Mononuclear cell (primary cell): ENCODE data around the gene CDC34. TPM values are rescaled to one million over a fixed set of nuclear protein-coding genes. Genes with fewer than 3 reads are reported as not detected.

Experiments used
- H3K27me3 ChIP-seq: 2 replicates; pipeline ENCODE4 v1.6.0; 2011; ENCODE audit warnings: low read length, control low read depth; ENCODE audit not compliant: insufficient read depth
- H3K4me1 ChIP-seq: 2 replicates; pipeline ENCODE4 v1.5.1; 2011; ENCODE audit warnings: mild to moderate bottlenecking, low read length, control low read depth; ENCODE audit not compliant: insufficient read depth
- H3K4me3 ChIP-seq: 2 replicates; pipeline ENCODE4 v1.5.1; 2011; ENCODE audit warnings: mild to moderate bottlenecking, low read length, moderate library complexity
- H3K9me3 ChIP-seq: 2 replicates; pipeline ENCODE4 v1.5.1; 2011; ENCODE audit warnings: low read depth, mild to moderate bottlenecking, control low read depth, low read length
- total RNA-seq: library from RNA; depleted of rRNA; stranded (reverse); fragments of >200 nt; gene quantifications from one replicate; pipeline ENCODE4 v1.2.3, GENCODE V29; 2012

Gene CDC34
- total RNA-seq, 1 donor: 20.5 TPM

- Histone ChIP-seq H3K4me3 (peak overlapping the region; percentile 28), H3K4me1 (peaks cover 29% of the 10 kb centered on the region), H3K27me3 (no peaks in the 10 kb centered on the region), H3K9me3 (no peaks in the 10 kb centered on the region)
Measured at GRCh38 chr19:566844-567243, 35.3 kb downstream of the CDC34 start.

- Histone ChIP-seq H3K4me3 (peak overlapping the region; percentile 28), H3K4me1 (peaks cover 29% of the 10 kb centered on the region), H3K9me3 (no peaks in the 10 kb centered on the region), H3K27me3 (no peaks in the 10 kb centered on the region)
Measured at GRCh38 chr19:567296-567900, 35.8 kb downstream of the CDC34 start.

- Histone ChIP-seq H3K4me3 (no peak overlapping the region), H3K4me1 (peaks cover 53% of the 10 kb centered on the region), H3K9me3 (no peaks in the 10 kb centered on the region), H3K27me3 (no peaks in the 10 kb centered on the region)
Measured at GRCh38 chr19:570251-570686, 38.7 kb downstream of the CDC34 start.

- H3K4me1 ChIP-seq: peaks cover 58% of the 10 kb centered on the region
- peak overlapping the region; percentile 85 for H3K4me3 ChIP-seq
- no peaks in the 10 kb centered on the region for H3K27me3 ChIP-seq
Measured at GRCh38 chr19:570937-571565, 39.5 kb downstream of the CDC34 start.

GRCh38 chr19:571566-571974, 40.0 kb downstream of the CDC34 start:
- Histone ChIP-seq H3K9me3 (no peaks in the 10 kb centered on the region), H3K4me3 (peak overlapping the region; percentile 85), H3K27me3 (no peaks in the 10 kb centered on the region), H3K4me1 (peaks cover 58% of the 10 kb centered on the region)

More at GRCh38 chr19:570937-571565, 39.5 kb downstream of the CDC34 start:
- H3K9me3 ChIP-seq: no peaks in the 10 kb centered on the region

GRCh38 chr19:572140-572742, 40.7 kb downstream of the CDC34 start, which contains the start of gene BSG:
BSG (plus strand) TSS chr19:572596; CDS start chr19:572635, 39 bp downstream.
- H3K4me3 ChIP-seq: peak within 1 kb of the TSS; percentile 85
- no peaks in the 10 kb centered on the region for H3K9me3 ChIP-seq
- peaks cover 51% of the 10 kb centered on the region for H3K4me1 ChIP-seq
- H3K27me3 ChIP-seq: no peaks in the 10 kb centered on the region

- peak overlapping the region; percentile 85 for H3K4me3 ChIP-seq
- peaks cover 45% of the 10 kb centered on the region for H3K4me1 ChIP-seq
- H3K9me3 ChIP-seq: no peaks in the 10 kb centered on the region
- H3K27me3 ChIP-seq: no peaks in the 10 kb centered on the region
Measured at GRCh38 chr19:572743-573518, 41.4 kb downstream of the CDC34 start.

GRCh38 chr19:573519-573825, 41.9 kb downstream of the CDC34 start:
- no peaks in the 10 kb centered on the region for H3K27me3 ChIP-seq
- H3K4me1 ChIP-seq: peaks cover 43% of the 10 kb centered on the region
- no peaks in the 10 kb centered on the region for H3K9me3 ChIP-seq
- peak overlapping the region; percentile 85 for H3K4me3 ChIP-seq

- peaks cover 43% of the 10 kb centered on the region for H3K4me1 ChIP-seq
- H3K4me3 ChIP-seq: no peak overlapping the region
- H3K9me3 ChIP-seq: no peaks in the 10 kb centered on the region
- no peaks in the 10 kb centered on the region for H3K27me3 ChIP-seq
Measured at GRCh38 chr19:574658-575526, 43.3 kb downstream of the CDC34 start.

- H3K9me3 ChIP-seq: no peaks in the 10 kb centered on the region
- H3K4me1 ChIP-seq: peaks cover 42% of the 10 kb centered on the region
- H3K27me3 ChIP-seq: no peaks in the 10 kb centered on the region
- no peak overlapping the region for H3K4me3 ChIP-seq
Measured at GRCh38 chr19:575527-576506, 44.3 kb downstream of the CDC34 start.

GRCh38 chr19:576768-577438, 45.3 kb downstream of the CDC34 start:
- Histone ChIP-seq H3K4me1 (peaks cover 32% of the 10 kb centered on the region), H3K4me3 (no peak overlapping the region), H3K27me3 (no peaks in the 10 kb centered on the region), H3K9me3 (no peaks in the 10 kb centered on the region)

- Histone ChIP-seq H3K4me3 (no peak overlapping the region), H3K9me3 (no peaks in the 10 kb centered on the region), H3K27me3 (no peaks in the 10 kb centered on the region), H3K4me1 (peaks cover 32% of the 10 kb centered on the region)
Measured at GRCh38 chr19:577439-578392, 46.2 kb downstream of the CDC34 start.
